ENCODE measurements around the gene ZDHHC7.

DNA sequence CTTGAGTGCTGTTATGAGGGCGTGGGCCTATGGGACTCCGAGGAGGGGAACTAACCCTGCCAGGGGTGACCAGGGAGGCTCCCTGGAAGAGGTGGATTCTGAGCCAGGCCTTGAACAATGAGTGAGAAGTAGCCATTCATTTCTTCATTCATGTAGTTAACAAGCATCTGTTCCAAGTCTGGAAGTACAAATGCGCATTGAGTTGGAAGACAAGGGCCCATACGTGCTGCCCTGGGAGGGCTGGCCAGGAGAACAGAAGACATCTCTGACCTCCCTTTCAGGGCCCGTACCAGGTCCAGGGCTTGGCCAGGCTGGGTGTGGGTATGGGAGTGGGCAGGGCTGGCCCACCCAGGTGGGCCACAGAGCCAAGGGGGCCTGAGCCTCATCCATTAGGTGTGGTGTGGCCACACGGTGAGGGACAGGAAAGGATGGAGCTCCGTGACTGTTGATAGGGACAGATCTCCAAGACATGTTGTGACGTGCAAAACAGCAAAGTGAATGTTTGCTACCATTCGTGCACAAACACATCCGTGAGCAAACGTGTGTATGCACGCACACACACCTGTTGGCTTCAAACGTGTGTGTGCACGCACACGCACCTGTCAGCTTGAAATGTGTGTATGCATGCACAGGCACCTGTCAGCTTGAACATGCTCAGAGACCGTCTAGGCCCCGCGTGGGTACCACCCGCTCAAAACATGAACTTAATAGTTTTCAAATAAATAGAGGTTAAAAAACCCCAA, 46.8 kb downstream of the ZDHHC7 start:
- TF ChIP-seq CTCF (IDR thresholded peaks at IDR 0.05): no peak
- TF ChIP-seq POLR2A (IDR thresholded peaks at IDR 0.05): no peak
- TF ChIP-seq POLR2AphosphoS5 (IDR thresholded peaks at IDR 0.05): no peak
- no peak for TF ChIP-seq EP300 (IDR thresholded peaks at IDR 0.05)

Measured in suprapubic skin (tissue), 4 donors.